Stimulated activated CD8-positive, alpha-beta memory T cell treated with anti-CD3 and anti-CD28 coated beads, Interleukin-7, amount 100 ng/mL, for 24 hours (primary cell): ENCODE measurements around the gene PSMD10.

Source experiments
- DNase-seq: peaks from one replicate; pipeline ENCODE4 v3.0.0-alpha.2; 2020; ENCODE audit warnings: low read depth

The PSMD10 gene

DNA sequence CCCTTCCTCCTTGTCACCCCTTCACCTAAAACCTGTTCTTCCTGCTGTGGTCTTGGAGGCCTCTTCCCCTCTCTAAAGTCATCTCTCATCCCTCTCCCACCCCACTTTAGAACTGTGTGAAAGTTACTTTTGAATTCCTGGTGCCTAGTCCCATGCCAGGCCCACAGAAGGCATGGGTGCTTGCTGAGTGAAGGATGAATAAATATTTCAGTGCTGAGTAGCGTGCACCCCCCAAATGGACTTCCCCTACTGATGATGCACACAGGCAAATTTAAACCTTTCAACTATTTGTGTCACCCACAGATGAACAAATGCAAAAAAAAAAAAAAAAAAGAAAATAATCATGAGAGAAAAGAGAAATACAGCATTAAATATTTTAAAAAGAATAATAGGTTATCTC, 19.8 kb downstream of the PSMD10 start:
- no peak for DNase-seq

DNA sequence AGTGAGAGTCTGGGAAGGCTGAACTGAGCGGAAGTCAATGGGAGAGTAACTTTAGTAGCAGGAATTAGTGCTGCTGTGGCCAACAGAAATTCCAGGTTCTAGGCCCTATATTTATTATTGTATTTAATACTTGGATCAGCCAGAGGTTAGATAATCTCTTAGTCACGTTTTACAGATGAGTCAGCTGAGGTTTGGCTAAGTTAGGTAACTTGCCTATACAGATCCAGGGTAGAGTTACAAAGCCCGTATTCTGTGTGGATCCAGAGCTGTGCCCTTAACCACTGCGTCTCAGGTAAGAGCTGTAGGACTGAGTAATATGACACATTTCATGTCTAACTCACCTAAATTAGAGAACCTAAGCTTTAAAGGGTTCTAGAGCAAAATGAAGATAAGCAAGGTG, 20.5 kb downstream of the PSMD10 start:
- DNase-seq, result no peak

DNA sequence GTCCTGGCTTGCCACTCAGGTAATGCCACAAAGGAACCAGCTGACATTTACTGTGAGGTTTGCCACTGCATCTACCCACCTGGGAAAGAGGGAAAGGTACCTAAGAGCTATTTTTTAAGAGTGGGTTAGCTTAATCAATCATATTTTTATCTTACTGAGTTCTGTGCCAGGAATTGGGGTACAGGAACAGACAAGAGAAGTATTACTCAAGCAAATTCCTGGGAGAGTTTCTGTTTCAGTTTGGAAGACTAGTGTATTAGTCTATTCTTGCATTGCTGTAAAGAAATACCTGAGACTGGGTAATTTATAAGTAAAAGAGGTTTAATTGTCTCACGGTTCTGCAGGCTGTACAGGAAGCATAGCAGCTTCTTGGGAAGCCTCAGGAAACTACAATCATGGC, 23.2 kb downstream of the PSMD10 start:
- DNase-seq, result no peak

DNA sequence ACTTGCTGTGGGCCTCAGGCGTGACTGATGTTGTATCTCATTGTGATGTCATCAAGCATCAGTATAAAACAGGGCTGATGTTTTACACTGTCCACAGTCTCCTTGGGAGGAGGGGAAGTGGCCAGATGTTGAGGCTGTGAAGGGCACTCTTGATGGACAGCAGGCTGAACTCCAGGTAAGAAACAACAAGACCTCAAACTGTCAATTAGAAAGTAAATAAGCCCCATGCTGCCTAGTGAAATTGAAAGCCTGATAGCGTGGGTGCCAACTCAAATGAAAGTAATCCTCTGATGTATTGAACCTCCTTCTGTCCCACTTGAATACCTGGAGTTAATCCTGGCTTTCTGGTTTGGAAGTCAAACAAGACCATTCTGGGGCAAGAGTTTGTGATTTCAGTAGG, 26.7 kb downstream of the PSMD10 start:
- no peak for DNase-seq

DNA sequence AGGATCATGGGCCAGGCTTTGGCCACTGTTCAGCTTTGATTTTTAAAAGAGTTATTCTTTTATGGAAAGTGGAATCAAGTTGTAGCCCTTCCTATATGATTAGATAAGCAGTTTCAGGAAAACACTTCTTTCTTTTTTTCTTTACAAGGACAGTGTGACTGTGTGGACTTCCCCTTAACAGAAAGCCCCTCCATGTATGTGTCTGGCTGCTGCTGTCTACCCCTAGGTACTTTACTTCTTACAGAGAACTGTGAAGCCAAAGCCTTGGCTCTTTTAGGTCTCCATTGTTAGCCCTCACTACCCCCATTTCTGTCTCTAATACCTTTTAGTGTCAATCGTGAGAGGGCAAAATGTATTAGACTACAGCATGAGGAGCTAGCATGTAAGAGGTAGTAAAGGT, 27.3 kb downstream of the PSMD10 start:
- no peak for DNase-seq

DNA sequence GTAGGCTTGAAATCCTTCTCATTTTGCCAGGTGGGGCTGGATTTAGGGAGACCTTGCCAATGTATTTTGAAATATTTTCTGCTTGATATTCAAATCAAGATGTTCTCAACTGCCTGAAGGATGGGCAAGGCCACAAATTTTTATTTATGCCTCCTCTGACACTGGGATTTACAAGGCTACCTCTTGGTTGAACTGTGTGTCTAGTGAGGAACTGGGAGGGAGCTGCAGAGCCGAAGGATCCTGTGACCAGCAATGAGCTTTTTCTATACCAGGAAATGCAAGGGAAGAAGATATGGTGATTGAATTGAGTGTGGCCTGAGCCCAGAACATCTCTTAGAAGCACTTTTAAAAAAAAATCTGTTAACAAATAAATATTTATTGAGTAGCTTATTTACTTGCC, 31.5 kb downstream of the PSMD10 start:
- DNase-seq, result no peak

DNA sequence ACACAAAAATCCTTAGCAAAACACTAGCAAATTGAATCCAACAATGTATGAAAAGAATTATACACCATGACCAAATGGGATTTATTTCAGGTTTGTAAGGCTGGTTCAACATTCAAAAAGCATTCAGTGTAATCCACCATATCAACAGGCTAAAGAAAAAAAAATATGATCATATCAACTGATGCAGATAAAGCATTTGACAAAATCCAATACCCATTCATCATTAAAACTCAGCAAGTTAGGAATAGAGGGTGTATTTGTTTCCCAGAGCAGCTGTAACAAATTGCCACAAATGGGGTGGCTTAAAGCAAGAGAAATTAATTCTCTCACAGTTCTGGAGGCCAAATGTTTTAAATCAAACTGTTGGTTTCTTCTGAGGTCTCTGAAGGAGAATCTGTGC, 35.8 kb downstream of the PSMD10 start:
- DNase-seq, result no peak

DNA sequence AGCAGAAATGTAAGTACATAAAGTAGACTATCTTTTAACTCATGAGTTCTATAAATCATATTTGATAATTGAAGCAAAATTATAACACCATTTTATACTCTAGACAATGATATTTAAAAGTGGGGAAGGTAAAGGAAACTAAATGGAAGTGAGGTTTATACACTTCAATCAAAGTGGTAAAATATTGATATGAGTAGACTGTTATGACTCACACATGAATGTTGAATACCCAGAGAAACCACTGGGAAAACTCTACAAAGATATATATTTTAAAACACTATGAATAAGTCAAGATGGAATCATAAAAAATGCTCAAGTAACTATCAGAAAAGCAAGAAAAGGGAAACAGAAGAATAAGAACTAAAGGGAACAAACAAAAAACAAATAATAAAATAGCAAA, 38.1 kb downstream of the PSMD10 start:
- no peak for DNase-seq

DNA sequence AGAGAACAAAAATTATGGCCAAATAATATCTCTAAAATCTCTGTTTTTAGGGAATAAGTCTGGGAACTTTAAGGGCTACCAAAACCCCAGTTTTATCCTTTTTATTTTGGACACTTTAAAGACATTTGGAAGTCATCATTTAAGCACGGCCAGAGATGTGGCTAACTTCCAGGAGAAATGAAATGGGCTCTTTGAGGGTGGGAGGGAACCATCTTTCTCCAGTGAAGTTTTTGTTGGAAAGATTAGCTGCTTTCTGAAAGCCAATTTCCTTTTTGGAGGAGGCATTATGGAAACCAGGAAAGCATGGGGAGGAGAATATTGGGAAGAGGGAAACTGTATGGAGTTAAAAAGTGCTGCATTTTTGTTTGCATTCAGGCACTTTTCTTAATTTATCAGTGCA, 41.7 kb downstream of the PSMD10 start:
- no peak for DNase-seq

DNA sequence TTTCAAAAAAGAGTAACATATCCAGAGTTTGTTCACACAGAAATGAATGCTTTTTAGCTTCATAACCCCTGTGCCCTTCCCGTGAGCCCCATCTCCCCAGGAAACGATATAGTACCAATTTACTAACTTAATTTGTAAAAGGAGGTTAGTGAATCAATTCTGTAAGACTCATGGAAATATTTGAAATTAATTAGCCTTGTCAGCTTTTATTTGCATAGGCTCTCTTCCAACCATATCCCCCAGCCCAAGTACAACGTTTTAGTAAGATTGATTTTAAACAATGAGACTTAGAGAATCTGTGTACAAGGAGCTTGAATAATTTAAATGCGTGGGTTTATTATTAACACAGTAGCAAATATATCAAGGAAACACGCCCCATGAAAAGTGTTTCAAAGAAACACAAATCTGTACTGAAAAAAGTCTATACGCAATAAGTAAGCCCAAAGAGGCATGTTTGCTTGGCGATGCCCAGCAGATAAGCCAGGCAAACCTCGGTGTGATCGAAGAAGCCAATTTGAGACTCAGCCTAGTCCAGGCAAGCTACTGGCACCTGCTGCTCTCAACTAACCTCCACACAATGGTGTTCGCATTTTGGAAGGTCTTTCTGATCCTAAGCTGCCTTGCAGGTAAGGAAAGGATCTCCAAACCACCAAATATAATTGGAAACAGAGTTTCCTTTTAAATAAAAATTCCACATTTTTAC, 46.6 kb downstream of the PSMD10 start, which contains the start of gene VSIG1:
Gene VSIG1, plus strand, starts transcription at position 512 of the 703 bp plus-strand sequence. Its CDS starts 66 bp downstream, at position 578.
- DNase-seq, result no peak

DNA sequence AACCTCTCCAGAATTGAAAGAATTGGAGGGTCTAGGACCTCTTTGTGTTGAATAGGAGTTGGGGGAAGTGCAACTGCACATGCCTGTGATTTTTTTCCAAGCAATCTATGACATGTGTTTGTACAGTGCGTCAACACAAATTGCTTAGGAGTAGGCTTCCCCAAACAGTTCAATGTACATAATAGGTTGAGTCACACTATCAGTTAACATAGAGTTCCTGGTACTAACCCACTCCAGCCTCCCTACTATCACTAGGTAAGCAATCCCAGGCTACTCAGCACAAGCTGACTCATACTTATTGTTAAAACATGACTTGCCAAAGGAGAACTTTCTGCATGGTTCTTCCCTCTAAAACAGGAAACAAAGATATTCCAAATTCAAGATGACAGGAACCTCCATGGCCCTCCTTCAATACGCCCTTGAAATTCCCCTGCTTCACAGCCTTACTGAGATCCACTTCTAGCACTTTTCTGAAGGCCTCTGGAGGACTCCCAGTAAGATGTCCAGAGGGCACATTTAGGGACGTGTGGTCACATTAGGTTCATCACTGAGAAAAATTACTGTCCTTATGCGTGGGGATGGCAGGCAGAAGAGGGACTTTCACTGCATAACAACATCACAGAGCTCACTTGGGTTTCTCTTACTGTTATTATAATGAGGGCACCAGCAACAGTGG, 54.9 kb downstream of the PSMD10 start:
- DNase-seq, result no peak

DNA sequence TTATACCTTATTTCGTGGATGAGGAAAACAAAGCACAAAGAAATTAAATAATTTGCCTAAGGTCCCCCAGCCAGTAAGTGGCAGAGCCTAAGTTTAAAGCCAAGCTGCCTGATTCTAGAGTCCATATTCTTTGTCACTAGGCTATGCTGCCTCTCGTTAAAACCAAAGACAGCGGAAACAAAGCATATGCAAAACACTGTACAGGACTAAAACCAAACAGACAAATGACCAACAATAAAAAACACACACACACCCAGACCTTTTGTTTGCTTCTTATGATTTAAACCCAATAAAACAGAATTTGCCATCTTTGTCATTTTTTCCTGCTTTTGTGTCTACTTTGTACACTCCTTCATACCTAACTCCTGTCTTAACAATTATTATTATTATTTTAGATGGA, 56.6 kb downstream of the PSMD10 start:
- DNase-seq, result no peak
